ENCODE measurements around the gene LYRM4. TPM values are rescaled to one million over a fixed set of nuclear protein-coding genes. Genes with fewer than 3 reads are reported as not detected.

LYRM4 gene
- total RNA-seq, 4 donors from 2014 or later: 6.3 to 13.7 (median 7.8) TPM

DNA sequence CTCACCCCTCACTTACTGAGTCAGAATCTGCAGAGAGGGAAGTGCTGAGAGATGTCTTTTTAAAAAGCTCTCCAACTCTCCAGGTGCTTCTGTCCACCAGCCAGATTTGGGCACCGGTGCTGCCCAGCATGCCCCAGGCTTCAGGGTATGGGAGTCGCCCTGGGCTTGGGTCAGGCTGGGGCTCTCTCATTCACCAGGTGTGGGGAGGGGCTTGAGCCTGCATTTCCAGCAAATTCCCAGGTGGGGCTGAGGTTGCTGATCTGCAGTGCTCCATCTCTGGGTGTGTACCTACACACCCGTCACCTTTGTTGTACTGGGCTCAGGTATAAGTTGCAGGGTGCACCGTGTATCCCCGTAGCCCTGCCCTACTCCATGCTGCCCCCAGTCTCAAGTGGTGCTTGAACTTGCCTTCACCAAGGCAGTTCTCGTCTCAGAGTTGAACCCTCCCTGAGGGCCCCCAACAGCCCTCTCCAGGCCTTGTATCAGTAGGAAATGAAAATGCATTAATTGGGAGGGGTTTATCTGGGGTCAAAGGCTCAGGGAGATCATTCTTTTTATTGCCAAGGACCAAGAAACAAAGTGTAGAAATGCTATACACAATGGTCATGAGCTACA lies 152.1 kb downstream of the LYRM4 start:
- no peak overlapping the region for H3K4me3 ChIP-seq
- H3K27me3 ChIP-seq: no peaks in the 10 kb centered on the region
- H3K36me3 ChIP-seq: no peaks in the 10 kb centered on the region
- H3K27ac ChIP-seq: no peak overlapping the region
- no peaks in the 10 kb centered on the region for H3K9me3 ChIP-seq
- H3K4me1 ChIP-seq: no peaks in the 10 kb centered on the region
- no peak for DNase-seq
- TF ChIP-seq, protein P1, sequence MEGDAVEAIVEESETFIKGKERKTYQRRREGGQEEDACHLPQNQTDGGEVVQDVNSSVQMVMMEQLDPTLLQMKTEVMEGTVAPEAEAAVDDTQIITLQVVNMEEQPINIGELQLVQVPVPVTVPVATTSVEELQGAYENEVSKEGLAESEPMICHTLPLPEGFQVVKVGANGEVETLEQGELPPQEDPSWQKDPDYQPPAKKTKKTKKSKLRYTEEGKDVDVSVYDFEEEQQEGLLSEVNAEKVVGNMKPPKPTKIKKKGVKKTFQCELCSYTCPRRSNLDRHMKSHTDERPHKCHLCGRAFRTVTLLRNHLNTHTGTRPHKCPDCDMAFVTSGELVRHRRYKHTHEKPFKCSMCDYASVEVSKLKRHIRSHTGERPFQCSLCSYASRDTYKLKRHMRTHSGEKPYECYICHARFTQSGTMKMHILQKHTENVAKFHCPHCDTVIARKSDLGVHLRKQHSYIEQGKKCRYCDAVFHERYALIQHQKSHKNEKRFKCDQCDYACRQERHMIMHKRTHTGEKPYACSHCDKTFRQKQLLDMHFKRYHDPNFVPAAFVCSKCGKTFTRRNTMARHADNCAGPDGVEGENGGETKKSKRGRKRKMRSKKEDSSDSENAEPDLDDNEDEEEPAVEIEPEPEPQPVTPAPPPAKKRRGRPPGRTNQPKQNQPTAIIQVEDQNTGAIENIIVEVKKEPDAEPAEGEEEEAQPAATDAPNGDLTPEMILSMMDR (IDR thresholded peaks at IDR 0.05): no peak
- TF ChIP-seq POLR2A (IDR thresholded peaks at IDR 0.05): no peak

GRCh38 chr6:5108068-5108467 lies 152.7 kb downstream of the LYRM4 start:
- no peak overlapping the region for H3K27ac ChIP-seq
- DNase-seq: no peak

DNA sequence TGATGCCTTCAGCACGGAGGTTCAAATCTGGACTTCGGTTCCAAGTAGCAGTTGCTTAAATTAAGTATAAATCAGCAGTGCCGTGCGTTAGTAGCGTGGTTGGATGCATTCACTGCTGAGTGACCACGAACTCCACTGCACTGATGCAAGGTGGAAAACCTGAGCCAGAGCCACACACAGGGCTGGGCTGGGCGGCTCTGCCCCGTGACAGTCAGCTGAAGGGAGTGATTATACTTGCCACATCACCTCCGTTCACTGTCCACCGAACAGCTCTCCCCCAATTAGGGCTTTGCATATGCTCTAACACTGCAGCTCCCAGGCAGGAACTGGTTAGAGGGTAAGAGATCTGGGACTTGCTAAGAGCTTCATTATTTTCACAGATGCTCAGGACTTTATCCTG lies 153.4 kb downstream of the LYRM4 start:
- Histone ChIP-seq H3K27ac (no peak overlapping the region), H3K4me1 (no peaks in the 10 kb centered on the region), H3K27me3 (no peaks in the 10 kb centered on the region), H3K36me3 (no peaks in the 10 kb centered on the region), H3K9me3 (no peaks in the 10 kb centered on the region), H3K4me3 (no peak overlapping the region)
- no peak for DNase-seq
- TF ChIP-seq POLR2A (IDR thresholded peaks at IDR 0.05): no peak
- TF ChIP-seq, protein P1 (IDR thresholded peaks at IDR 0.05): no peak

More at GRCh38 chr6:5108068-5108467, 152.7 kb downstream of the LYRM4 start:
- H3K4me1 ChIP-seq: no peaks in the 10 kb centered on the region
- no peaks in the 10 kb centered on the region for H3K9me3 ChIP-seq
- H3K27me3 ChIP-seq: no peaks in the 10 kb centered on the region
- H3K36me3 ChIP-seq: no peaks in the 10 kb centered on the region
- H3K4me3 ChIP-seq: no peak overlapping the region
- TF ChIP-seq POLR2A (IDR thresholded peaks at IDR 0.05): no peak
- TF ChIP-seq, protein P1 (IDR thresholded peaks at IDR 0.05): no peak

GRCh38 chr6:5105146-5105545 lies 155.6 kb downstream of the LYRM4 start:
- no peak for DNase-seq
- no peaks in the 10 kb centered on the region for H3K27me3 ChIP-seq
- no peaks in the 10 kb centered on the region for H3K9me3 ChIP-seq
- no peak overlapping the region for H3K4me3 ChIP-seq
- H3K36me3 ChIP-seq: no peaks in the 10 kb centered on the region
- H3K27ac ChIP-seq: no peak overlapping the region
- TF ChIP-seq, protein P1 (IDR thresholded peaks at IDR 0.05): no peak
- no peak for TF ChIP-seq POLR2A (IDR thresholded peaks at IDR 0.05)
- no peaks in the 10 kb centered on the region for H3K4me1 ChIP-seq

- H3K36me3 ChIP-seq: no peaks in the 10 kb centered on the region
- no peak overlapping the region for H3K27ac ChIP-seq
- H3K9me3 ChIP-seq: no peaks in the 10 kb centered on the region
- no peak overlapping the region for H3K4me3 ChIP-seq
- no peaks in the 10 kb centered on the region for H3K27me3 ChIP-seq
- no peaks in the 10 kb centered on the region for H3K4me1 ChIP-seq
- TF ChIP-seq, protein P1 (IDR thresholded peaks at IDR 0.05): no peak
- no peak for TF ChIP-seq POLR2A (IDR thresholded peaks at IDR 0.05)
- no peak for DNase-seq
Observed at GRCh38 chr6:5104667-5105066, 156.1 kb downstream of the LYRM4 start.

GRCh38 chr6:5103250-5103649 lies 157.5 kb downstream of the LYRM4 start:
- Histone ChIP-seq H3K9me3 (no peaks in the 10 kb centered on the region), H3K27ac (no peak overlapping the region), H3K4me3 (no peak overlapping the region), H3K4me1 (no peaks in the 10 kb centered on the region), H3K36me3 (no peaks in the 10 kb centered on the region), H3K27me3 (no peaks in the 10 kb centered on the region)
- DNase-seq: peak in 1 of 3 donors; percentile 4
- no peak for TF ChIP-seq POLR2A (IDR thresholded peaks at IDR 0.05)
- TF ChIP-seq, protein P1 (IDR thresholded peaks at IDR 0.05): no peak
